Colonic mucosa (tissue), 4 donors: ENCODE data around the gene CDC42BPG. TPM values are rescaled to one million over a fixed set of nuclear protein-coding genes. Genes with fewer than 3 reads are reported as not detected.

Experiments
- DNase-seq: peaks from one replicate; pipeline ENCODE4 v3.0.0-alpha.2; 2020
- H3K27ac ChIP-seq: fragments of 200-600 bp; one replicate; pipeline ENCODE4 v1.8.0; 2021
- H3K27me3 ChIP-seq: fragments of 200-600 bp; one replicate; pipeline ENCODE4 v1.8.0; 2021
- H3K36me3 ChIP-seq: fragments of 200-600 bp; one replicate; pipeline ENCODE4 v1.8.0; 2021
- H3K4me1 ChIP-seq: fragments of 200-600 bp; one replicate; pipeline ENCODE4 v1.8.0; 2021; ENCODE audit warnings: mild to moderate bottlenecking
- H3K4me3 ChIP-seq: fragments of 200-600 bp; one replicate; pipeline ENCODE4 v1.8.0; 2021
- H3K9ac ChIP-seq, 2 donors: one replicate each; pipeline ENCODE4 v1.7.0; 2013; ENCODE audit warnings: control low read depth in 2 of 2, low read depth in 2 of 2, low read length in 2 of 2
- H3K9me3 ChIP-seq: fragments of 200-600 bp; one replicate; pipeline ENCODE4 v1.8.0; 2021
- CTCF ChIP-seq: fragments of 200-600 bp; IDR thresholded peaks from one replicate; pipeline ENCODE4 v1.8.0; 2022; ENCODE audit warnings: antibody characterized with exemption, mild to moderate bottlenecking
- intact Hi-C: fragments of 100-400 bp; cut with DNase I; formaldehyde crosslinking; loops from one replicate; pipeline ENCODE4 v1.14.1; 2022
- total RNA-seq, 2 donors: library from RNA; stranded (reverse); fragmentation: NEBNext Ultra II Directional in 1 of 2; extraction: Animal tissue kit (Norgen Biotek cat#: 25700) in 1 of 2; gene quantifications; one replicate each; pipeline ENCODE4 v1.2.1, GENCODE V29; 2021
- donor health status: healthy.
- donor health status: DM: no; HTN: no; CAD: no.
- donor health status: DM: no; HTN: no; CAD: no.

Gene CDC42BPG
- total RNA-seq, 2 donors from 2014 or later = 29.3 to 41.6 TPM

- H3K9ac ChIP-seq = peak overlapping the region in 1 of 2 donors; percentile 19
- TF ChIP-seq CTCF = no peak
- no peaks in the 10 kb centered on the region for H3K27me3 ChIP-seq
- no peaks in the 10 kb centered on the region for H3K36me3 ChIP-seq
- no peaks in the 10 kb centered on the region for H3K9me3 ChIP-seq
- DNase-seq = no peak
- no peak overlapping the region for H3K4me3 ChIP-seq
- intact Hi-C loops = no loop called here
- H3K4me1 ChIP-seq = peaks cover 6% of the 10 kb centered on the region
- H3K27ac ChIP-seq = no peak overlapping the region
These were observed 37.8 kb upstream of the CDC42BPG start for GRCh38 chr11:64882243-64882642.

GRCh38 chr11:64881476-64881875, 37.0 kb upstream of the CDC42BPG start:
- intact Hi-C loops = no loop called here
- Histone ChIP-seq H3K27me3 (no peaks in the 10 kb centered on the region), H3K27ac (no peak overlapping the region), H3K4me3 (no peak overlapping the region), H3K9ac (no peak overlapping the region), H3K4me1 (peaks cover 11% of the 10 kb centered on the region), H3K9me3 (no peaks in the 10 kb centered on the region), H3K36me3 (no peaks in the 10 kb centered on the region)
- no peak for DNase-seq
- no peak for TF ChIP-seq CTCF

- peak overlapping the region; percentile 88 for H3K27ac ChIP-seq
- DNase-seq = no peak
- peaks cover 18% of the 10 kb centered on the region for H3K4me1 ChIP-seq
- peak overlapping the region in 1 of 2 donors; percentile 19 for H3K9ac ChIP-seq
- no peaks in the 10 kb centered on the region for H3K36me3 ChIP-seq
- no peak for TF ChIP-seq CTCF
- H3K27me3 ChIP-seq = no peaks in the 10 kb centered on the region
- no peaks in the 10 kb centered on the region for H3K9me3 ChIP-seq
- intact Hi-C loops = no loop called here
- no peak overlapping the region for H3K4me3 ChIP-seq
These were observed 36.0 kb upstream of the CDC42BPG start for GRCh38 chr11:64880240-64881001.

GRCh38 chr11:64879244-64879900, 34.9 kb upstream of the CDC42BPG start:
- H3K27me3 ChIP-seq = no peaks in the 10 kb centered on the region
- peak overlapping the region; percentile 94 for H3K4me3 ChIP-seq
- no peak for TF ChIP-seq CTCF
- intact Hi-C loops = no loop called here
- H3K9me3 ChIP-seq = no peaks in the 10 kb centered on the region
- H3K36me3 ChIP-seq = no peaks in the 10 kb centered on the region
- peak overlapping the region; percentile 87 to 93 for H3K9ac ChIP-seq
- peaks cover 18% of the 10 kb centered on the region for H3K4me1 ChIP-seq
- peak; percentile 49 for DNase-seq
- H3K27ac ChIP-seq = peak overlapping the region; percentile 88

GRCh38 chr11:64878494-64879243, 34.2 kb upstream of the CDC42BPG start, which contains the start of gene EHD1:
Gene EHD1 (minus strand): TSS chr11:64878621. CDS start chr11:64878464, 157 bp downstream.
- no peaks in the 10 kb centered on the region for H3K9me3 ChIP-seq
- H3K9ac ChIP-seq = peak within 1 kb of the TSS; percentile 93 to 94
- H3K4me1 ChIP-seq = peaks cover 18% of the 10 kb centered on the region
- peak within 1 kb of the TSS; percentile 88 for H3K27ac ChIP-seq
- intact Hi-C loops = no loop called here
- peak; percentile 99 for DNase-seq
- H3K36me3 ChIP-seq = no peaks in the 10 kb centered on the region
- peak within 1 kb of the TSS; percentile 94 for H3K4me3 ChIP-seq
- H3K27me3 ChIP-seq = no peaks in the 10 kb centered on the region
- no peak for TF ChIP-seq CTCF
